ENCODE measurements around the gene ARHGAP27. TPM values are rescaled to one million over a fixed set of nuclear protein-coding genes. Genes with fewer than 3 reads are reported as not detected.

Gene ARHGAP27
- total RNA-seq, 1 donor from 2014 or later, result 75.7 TPM

- Mint-ChIP-seq H3K9me3 (no peaks in the 10 kb centered on the region), H3K27ac (no peak overlapping the region), H3K4me1 (no peaks in the 10 kb centered on the region), H3K4me3 (no peak overlapping the region), H3K36me3 (ENCODE audit: low read depth) (peaks cover 57% of the 10 kb centered on the region), H3K27me3 (no peaks in the 10 kb centered on the region)
- POLR2A ChIA-PET, result interaction anchor here (0.6 to 1.0 kb wide), 2 partner anchors 12 to 13 kb away, joined by 3 to 4 read pairs; no protein-coding TSS in a partner anchor
- intact Hi-C loops (cut with micrococcal nuclease), result loop anchor here (1.0 kb wide), 1 partner anchor 33 kb away; no protein-coding TSS in a partner anchor
- CTCF ChIA-PET, result interaction anchor here (0.5 to 2.0 kb wide), 6 partner anchors 12 to 245 kb away, joined by 3 to 8 read pairs (median 3); no protein-coding TSS in a partner anchor
- no peak for DNase-seq
- TF ChIP-seq, protein P1, sequence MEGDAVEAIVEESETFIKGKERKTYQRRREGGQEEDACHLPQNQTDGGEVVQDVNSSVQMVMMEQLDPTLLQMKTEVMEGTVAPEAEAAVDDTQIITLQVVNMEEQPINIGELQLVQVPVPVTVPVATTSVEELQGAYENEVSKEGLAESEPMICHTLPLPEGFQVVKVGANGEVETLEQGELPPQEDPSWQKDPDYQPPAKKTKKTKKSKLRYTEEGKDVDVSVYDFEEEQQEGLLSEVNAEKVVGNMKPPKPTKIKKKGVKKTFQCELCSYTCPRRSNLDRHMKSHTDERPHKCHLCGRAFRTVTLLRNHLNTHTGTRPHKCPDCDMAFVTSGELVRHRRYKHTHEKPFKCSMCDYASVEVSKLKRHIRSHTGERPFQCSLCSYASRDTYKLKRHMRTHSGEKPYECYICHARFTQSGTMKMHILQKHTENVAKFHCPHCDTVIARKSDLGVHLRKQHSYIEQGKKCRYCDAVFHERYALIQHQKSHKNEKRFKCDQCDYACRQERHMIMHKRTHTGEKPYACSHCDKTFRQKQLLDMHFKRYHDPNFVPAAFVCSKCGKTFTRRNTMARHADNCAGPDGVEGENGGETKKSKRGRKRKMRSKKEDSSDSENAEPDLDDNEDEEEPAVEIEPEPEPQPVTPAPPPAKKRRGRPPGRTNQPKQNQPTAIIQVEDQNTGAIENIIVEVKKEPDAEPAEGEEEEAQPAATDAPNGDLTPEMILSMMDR (IDR thresholded peaks at IDR 0.05), result peak; percentile 42
- peak; percentile 79 for ATAC-seq (ENCODE audit: low read depth)
Measured at GRCh38 chr17:45394913-45395568, 37.6 kb downstream of the ARHGAP27 start.

DNA sequence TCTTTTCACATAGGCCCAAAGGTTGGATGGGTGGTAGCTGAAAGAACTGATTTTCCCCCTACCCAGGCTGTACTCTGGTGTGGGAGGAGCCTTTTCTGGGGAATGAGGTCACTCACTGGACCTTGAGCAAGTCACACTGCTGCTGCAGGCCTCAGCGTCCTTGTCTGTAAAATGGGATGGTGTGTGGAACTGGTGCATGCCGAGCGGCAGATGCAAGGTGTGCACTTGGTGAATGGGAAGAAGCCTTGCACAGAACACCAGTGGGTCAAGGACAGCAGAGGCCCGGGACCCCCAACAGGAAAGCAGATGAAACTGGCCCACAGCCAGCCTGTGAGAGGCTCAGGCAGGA, 38.1 kb downstream of the ARHGAP27 start:
- ChIA-PET POLR2A (no interaction called here), CTCF (interaction anchor here (1.5 to 2.1 kb wide), 3 partner anchors 12 to 198 kb away, joined by 3 to 8 read pairs (median 6); no protein-coding TSS in a partner anchor)
- no peak overlapping the region for H3K27ac Mint-ChIP-seq
- intact Hi-C loops (cut with micrococcal nuclease), result no loop called here
- H3K36me3 Mint-ChIP-seq (ENCODE audit: low read depth), result peaks cover 52% of the 10 kb centered on the region
- no peaks in the 10 kb centered on the region for H3K27me3 Mint-ChIP-seq
- TF ChIP-seq, protein P1 (IDR thresholded peaks at IDR 0.05), result no peak
- no peak for ATAC-seq (ENCODE audit: low read depth)
- H3K4me3 Mint-ChIP-seq, result no peak overlapping the region
- H3K9me3 Mint-ChIP-seq, result no peaks in the 10 kb centered on the region
- no peak for DNase-seq
- no peaks in the 10 kb centered on the region for H3K4me1 Mint-ChIP-seq

GRCh38 chr17:45394091-45394490, 38.6 kb downstream of the ARHGAP27 start:
- ChIA-PET POLR2A (interaction anchor here (0.8 to 1.1 kb wide), 2 partner anchors 82 to 167 kb away, joined by 3 read pairs; no protein-coding TSS in a partner anchor), CTCF (interaction anchor here (1.5 to 2.1 kb wide), 3 partner anchors 13 to 199 kb away, joined by 3 to 8 read pairs (median 6); no protein-coding TSS in a partner anchor)
- H3K4me1 Mint-ChIP-seq, result no peaks in the 10 kb centered on the region
- TF ChIP-seq, protein P1 (IDR thresholded peaks at IDR 0.05), result no peak
- intact Hi-C loops (cut with micrococcal nuclease), result no loop called here
- no peak overlapping the region for H3K27ac Mint-ChIP-seq
- no peak for ATAC-seq (ENCODE audit: low read depth)
- no peak overlapping the region for H3K4me3 Mint-ChIP-seq
- no peaks in the 10 kb centered on the region for H3K27me3 Mint-ChIP-seq
- H3K9me3 Mint-ChIP-seq, result no peaks in the 10 kb centered on the region
- DNase-seq, result no peak
- peaks cover 48% of the 10 kb centered on the region for H3K36me3 Mint-ChIP-seq (ENCODE audit: low read depth)

GRCh38 chr17:45393411-45393810, 39.3 kb downstream of the ARHGAP27 start:
- DNase-seq (no peak), ATAC-seq (ENCODE audit: low read depth) (no peak)
- Mint-ChIP-seq H3K4me1 (no peaks in the 10 kb centered on the region), H3K27me3 (peaks cover 4% of the 10 kb centered on the region), H3K27ac (peak overlapping the region; percentile 18), H3K36me3 (ENCODE audit: low read depth) (peaks cover 41% of the 10 kb centered on the region), H3K4me3 (no peak overlapping the region), H3K9me3 (no peaks in the 10 kb centered on the region)
- intact Hi-C loops (cut with micrococcal nuclease), result no loop called here
- TF ChIP-seq, protein P1 (IDR thresholded peaks at IDR 0.05), result no peak
- ChIA-PET CTCF (interaction anchor here (0.6 to 2.1 kb wide), 6 partner anchors 13 to 199 kb away, joined by 3 to 8 read pairs (median 5); no protein-coding TSS in a partner anchor), POLR2A (interaction anchor here (0.8 to 1.1 kb wide), 2 partner anchors 81 to 167 kb away, joined by 3 read pairs; no protein-coding TSS in a partner anchor)

GRCh38 chr17:45391918-45392317, 40.8 kb downstream of the ARHGAP27 start:
- H3K36me3 Mint-ChIP-seq (ENCODE audit: low read depth), result peaks cover 27% of the 10 kb centered on the region
- DNase-seq (no peak), ATAC-seq (ENCODE audit: low read depth) (no peak)
- ChIA-PET CTCF (no interaction called here), POLR2A (no interaction called here)
- H3K4me3 Mint-ChIP-seq, result no peak overlapping the region
- H3K27ac Mint-ChIP-seq, result no peak overlapping the region
- intact Hi-C loops (cut with micrococcal nuclease), result no loop called here
- no peaks in the 10 kb centered on the region for H3K9me3 Mint-ChIP-seq
- H3K27me3 Mint-ChIP-seq, result peaks cover 8% of the 10 kb centered on the region
- H3K4me1 Mint-ChIP-seq, result no peaks in the 10 kb centered on the region
- TF ChIP-seq, protein P1 (IDR thresholded peaks at IDR 0.05), result no peak
